Spleen (tissue), 11 donors: Measurements from ENCODE around the gene NDUFS7. TPM values are rescaled to one million over a fixed set of nuclear protein-coding genes. Genes with fewer than 3 reads are reported as not detected.

ENCODE experiments used
- DNase-seq: peaks from one replicate; pipeline ENCODE4 v3.0.0-alpha.2; 2020
- H3K27ac ChIP-seq, 8 donors: fragments of 200-600 bp; sonication (generic) in 7 of 8; 1 replicate in 4 of 8; 2 replicates in 4 of 8; pipeline versions ENCODE4 v1.5.0 to v1.8.0; 2016 to 2021; ENCODE audit warnings: inconsistent platforms in 4 of 8, mild to moderate bottlenecking in 4 of 8, moderate library complexity in 1 of 8
- H3K27me3 ChIP-seq, 7 donors: fragments of 200-600 bp; sonication (generic) in 6 of 7; replicated peaks in 1 of 7; 1 replicate in 4 of 7; 2 replicates in 3 of 7; pipeline versions ENCODE4 v1.5.0 to v1.8.0; 2016 to 2021; ENCODE audit warnings: inconsistent platforms in 3 of 7, mild to moderate bottlenecking in 1 of 7
- H3K36me3 ChIP-seq, 6 donors: fragments of 200-600 bp; sonication (generic) in 5 of 6; 1 replicate in 4 of 6; 2 replicates in 2 of 6; pipeline versions ENCODE4 v1.5.0 to v1.8.0; 2016 to 2021; ENCODE audit warnings: inconsistent platforms in 2 of 6
- H3K4me1 ChIP-seq, 6 donors: fragments of 200-600 bp; sonication (generic) in 5 of 6; 1 replicate in 3 of 6; 2 replicates in 3 of 6; pipeline versions ENCODE4 v1.5.0 to v1.8.0; 2016 to 2021; ENCODE audit warnings: inconsistent platforms in 3 of 6
- H3K4me3 ChIP-seq, 8 donors: fragments of 200-600 bp; sonication (generic) in 7 of 8; 1 replicate in 4 of 8; 2 replicates in 4 of 8; pipeline versions ENCODE4 v1.5.0 to v1.8.0; 2016 to 2021; ENCODE audit warnings: inconsistent platforms in 4 of 8, mild to moderate bottlenecking in 4 of 8, moderate library complexity in 2 of 8
- H3K9me3 ChIP-seq, 8 donors: fragments of 200-600 bp; sonication (generic) in 7 of 8; 1 replicate in 4 of 8; 2 replicates in 4 of 8; pipeline versions ENCODE4 v1.5.0 to v1.8.0; 2016 to 2021; ENCODE audit warnings: inconsistent platforms in 4 of 8
- CTCF ChIP-seq, 11 experiments: fragments of 200-600 bp in 7 of 11; fragments of 450-650 bp in 4 of 11; sonication (generic) in 4 of 11; IDR thresholded peaks in 8 of 11; conservative IDR thresholded peaks in 3 of 11; 1 replicate in 7 of 11; 2 replicates in 4 of 11; pipeline versions ENCODE4 v1.4.0 to v1.8.0; 2016 to 2021; ENCODE audit warnings: antibody characterized with exemption in 11 of 11, inconsistent platforms in 4 of 11, mild to moderate bottlenecking in 1 of 11
- POLR2A ChIP-seq, 3 donors: fragments of 450-650 bp; IDR thresholded peaks; one replicate each; pipeline ENCODE4 v1.5.1; 2017; ENCODE audit warnings: antibody characterized with exemption in 3 of 3, mild to moderate bottlenecking in 1 of 3
- POLR2AphosphoS5 ChIP-seq, 3 donors: sonication (generic); formaldehyde crosslinking; IDR thresholded peaks; one replicate each; pipeline ENCODE4 v1.5.1; 2017; ENCODE audit warnings: antibody characterized with exemption in 3 of 3
- WGBS, 5 donors: extraction: QIAGEN DNeasy Blood & Tissue Kit in 3 of 5; methylation state at CpG; one replicate each; pipeline versions ENCODE4 v1.1.5 to v1.1.7; 2013 to 2018; 5-methylcytosine and 5-hydroxymethylcytosine counted together
- intact Hi-C: fragments of 100-400 bp; cut with DNase I; formaldehyde crosslinking; loops from one replicate; pipeline ENCODE4 v1.15.0; 2023; ENCODE audit warnings: low total_unique reads
- polyA plus RNA-seq, 3 donors: library from polyadenylated mRNA; stranded (reverse); fragments of 200-250 nt; gene quantifications; one replicate each; pipeline ENCODE4 v1.2.1, GENCODE V29; 2013
- total RNA-seq, 7 donors: library from RNA; depleted of rRNA in 3 of 7; stranded (reverse); fragments of >200 nt in 3 of 7; fragmentation: NEBNext Ultra II Directional in 4 of 7; extraction: Animal tissue kit (Norgen Biotek cat#: 25700) in 4 of 7; gene quantifications; one replicate each; pipeline versions ENCODE4 v1.1.0 to v1.2.1, GENCODE V29; 2016 to 2021
- donor health status: healthy with polysubstance abuse.
- donor health status: DM: no; HTN: no; CAD: no; lungs with moderate emphysema.
- donor health status: DM: no; HTN: no; CAD: no.
- donor health status: Bipolar disorder and iron deficiency.
- donor health status: healthy.
- donor health status: DM: no; HTN: no; CAD: no.
- donor health status: DM: yes; HTN: yes; CAD: no.

NDUFS7 gene
- total and polyA plus RNA-seq, 10 donors: 64.0 to 133 (median 81.6) TPM

DNA sequence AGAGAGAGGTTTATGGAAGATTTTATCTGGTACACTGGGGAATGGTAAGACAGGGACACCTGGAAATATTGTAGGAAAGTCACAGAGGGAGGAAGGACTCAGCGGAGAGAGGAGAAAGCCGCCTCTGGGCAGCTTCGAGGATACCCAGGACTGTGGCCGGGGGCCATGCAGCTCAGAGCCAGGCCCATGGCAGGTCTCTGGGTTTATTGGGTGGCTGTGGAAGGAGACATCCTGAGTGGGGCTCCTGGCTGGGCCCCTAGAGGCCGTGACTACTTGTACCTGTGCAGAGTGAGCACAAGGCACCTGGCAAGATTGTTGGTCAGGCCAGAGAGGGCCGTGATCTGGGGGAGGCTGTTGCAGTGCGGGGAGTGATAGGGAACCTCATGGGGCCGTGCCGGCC, 27.1 kb downstream of the NDUFS7 start:
- intact Hi-C loops: no loop called here
- DNase-seq: no peak

GRCh38 chr19:1411255-1412191, 27.8 kb downstream of the NDUFS7 start:
- peak overlapping the region in 7 of 8 donors; percentile 60 to 98 (median 96) for H3K27ac ChIP-seq
- 60 to 87% (median 81%) methylated on average over 19 to 29 of the region's 29 CpGs for WGBS, 5 donors

More for the DNA sequence above, 27.1 kb downstream of the NDUFS7 start:
- Histone ChIP-seq H3K4me3 (peak overlapping the region in 2 of 8 donors; percentile 92 to 98), H3K36me3 (peaks cover 0 to 58% (median 14%) of the 10 kb centered on the region in 6 donors), H3K4me1 (peaks cover 52 to 91% (median 84%) of the 10 kb centered on the region in 6 donors), H3K27ac (peak overlapping the region in 7 of 8 donors; percentile 60 to 98 (median 96)), H3K27me3 (no peaks in the 10 kb centered on the region), H3K9me3 (no peaks in the 10 kb centered on the region)
- no peak for TF ChIP-seq POLR2AphosphoS5 (IDR thresholded peaks at IDR 0.05)
- TF ChIP-seq POLR2A (IDR thresholded peaks at IDR 0.05): no peak
- TF ChIP-seq CTCF (IDR thresholded peaks at IDR 0.05 in 8 of 11, conservative IDR thresholded peaks at IDR 0.05 in 3 of 11): no peak
- WGBS, 5 donors: 80 to 85% (median 83%) methylated on average over 6 to 9 of the region's 9 CpGs

DNA sequence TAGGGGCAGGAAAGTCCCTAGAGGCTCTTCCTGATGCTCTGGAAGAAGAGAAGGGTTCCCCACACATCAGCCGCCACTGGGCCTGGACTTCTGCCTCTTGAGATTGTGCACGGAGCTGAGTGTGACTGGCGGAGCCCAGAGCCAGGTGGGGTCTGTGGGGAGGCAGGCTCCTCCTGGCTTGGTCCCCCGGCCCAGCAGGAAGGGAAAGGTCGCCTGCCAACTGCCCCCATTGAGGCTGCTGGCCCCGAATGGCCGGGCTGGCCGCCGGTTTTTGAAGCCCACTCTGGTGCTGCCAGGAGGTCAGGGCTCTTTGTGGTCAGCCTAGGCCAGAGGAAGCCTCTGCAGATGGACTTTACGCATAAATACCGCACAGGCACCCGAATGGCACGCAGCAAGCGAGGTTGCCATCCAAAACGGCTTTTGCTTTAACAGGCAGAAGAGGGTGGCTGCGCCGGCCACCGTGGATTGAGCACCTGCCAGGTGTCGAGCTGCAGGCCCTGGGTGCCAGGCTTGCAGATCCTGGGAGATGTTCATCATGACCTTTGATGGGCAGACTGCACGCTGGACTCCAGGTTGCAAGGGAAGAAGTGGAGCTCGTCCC, 28.7 kb downstream of the NDUFS7 start:
- Histone ChIP-seq H3K9me3 (no peaks in the 10 kb centered on the region), H3K4me1 (peaks cover 68 to 96% (median 90%) of the 10 kb centered on the region in 6 donors), H3K36me3 (peaks cover 0 to 75% (median 16%) of the 10 kb centered on the region in 6 donors), H3K4me3 (peak overlapping the region in 1 of 8 donors; percentile 98), H3K27ac (peak overlapping the region in 7 of 8 donors; percentile 60 to 98 (median 93)), H3K27me3 (no peaks in the 10 kb centered on the region)
- no peak for TF ChIP-seq POLR2A (IDR thresholded peaks at IDR 0.05)
- TF ChIP-seq POLR2AphosphoS5 (IDR thresholded peaks at IDR 0.05): no peak
- TF ChIP-seq CTCF (IDR thresholded peaks at IDR 0.05 in 8 of 11, conservative IDR thresholded peaks at IDR 0.05 in 3 of 11): no peak
- intact Hi-C loops: no loop called here
- WGBS, 5 donors: 62 to 85% (median 75%) methylated on average over 10 to 21 of the region's 21 CpGs
- no peak for DNase-seq

More at GRCh38 chr19:1411255-1412191, 27.8 kb downstream of the NDUFS7 start:
- Histone ChIP-seq H3K27me3 (no peaks in the 10 kb centered on the region), H3K4me3 (peak overlapping the region in 1 of 8 donors; percentile 98), H3K36me3 (peaks cover 0 to 66% (median 14%) of the 10 kb centered on the region in 6 donors), H3K9me3 (no peaks in the 10 kb centered on the region), H3K4me1 (peaks cover 59 to 92% (median 86%) of the 10 kb centered on the region in 6 donors)
- intact Hi-C loops: no loop called here
- DNase-seq: no peak
- TF ChIP-seq POLR2A (IDR thresholded peaks at IDR 0.05): no peak
- peak; percentile 67 to 79 (median 76) for TF ChIP-seq POLR2AphosphoS5 (IDR thresholded peaks at IDR 0.05)

DNA sequence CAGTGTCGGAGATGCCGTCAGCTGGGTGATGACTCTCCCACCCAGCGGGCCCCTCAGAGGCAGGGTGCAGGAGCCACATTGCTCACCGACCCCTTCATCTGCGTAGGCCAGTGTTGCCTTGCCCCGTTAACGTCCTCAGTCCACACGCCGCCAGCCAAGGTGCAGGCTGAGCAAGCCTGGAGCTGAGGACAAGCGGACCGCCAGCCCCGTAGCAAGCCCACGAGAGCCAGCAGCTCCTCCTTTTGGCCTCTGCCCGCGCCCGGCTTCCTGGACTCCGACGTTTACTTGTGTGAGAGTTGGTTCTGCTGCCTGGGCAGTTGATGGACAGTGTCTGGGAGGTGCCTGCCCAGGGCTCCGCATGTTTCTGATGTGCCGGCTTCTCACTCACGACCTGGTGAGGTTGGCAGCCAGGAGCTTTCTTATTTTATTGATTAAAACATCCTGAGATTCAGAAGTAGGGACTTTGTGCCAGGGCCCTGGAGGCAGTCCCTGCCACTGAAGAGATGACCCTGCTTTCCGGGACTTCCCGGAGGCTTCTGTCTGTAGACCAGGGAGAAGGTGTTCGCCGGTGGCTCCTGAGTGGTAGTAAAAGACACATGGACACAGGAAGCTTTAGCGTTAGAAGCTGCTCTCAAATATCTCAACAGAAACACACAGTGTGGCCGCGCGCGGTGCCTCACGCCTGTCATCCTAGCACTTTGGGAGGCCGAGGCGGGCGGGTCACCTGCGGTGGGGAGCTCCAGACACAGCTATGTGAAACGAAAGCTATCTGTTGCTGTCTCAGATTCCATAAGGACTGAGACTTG, 29.5 kb downstream of the NDUFS7 start:
- Histone ChIP-seq H3K36me3 (peaks cover 0 to 82% (median 21%) of the 10 kb centered on the region in 6 donors), H3K4me1 (peaks cover 71 to 100% (median 94%) of the 10 kb centered on the region in 6 donors), H3K27ac (peak overlapping the region in 7 of 8 donors; percentile 41 to 98 (median 93)), H3K27me3 (no peaks in the 10 kb centered on the region), H3K9me3 (no peaks in the 10 kb centered on the region), H3K4me3 (no peak overlapping the region)
- no peak for TF ChIP-seq POLR2A (IDR thresholded peaks at IDR 0.05)
- peak in 1 of 3 donors; percentile 49 for TF ChIP-seq POLR2AphosphoS5 (IDR thresholded peaks at IDR 0.05)
- no peak for DNase-seq
- intact Hi-C loops: no loop called here
- WGBS, 5 donors: 71 to 85% (median 78%) methylated on average over 30 to 36 of the region's 36 CpGs
